HepG2 (cell line): Measurements from ENCODE around the gene WDSUB1. TPM values are rescaled to one million over a fixed set of nuclear protein-coding genes. Genes with fewer than 3 reads are reported as not detected.

Source experiments
- ATAC-seq: fragments of 200-7000 bp; cut with Tn5 transposase; 3 replicates; pipeline ENCODE4 v1.9.1; 2020; ENCODE audit warnings: mild to moderate bottlenecking, moderate library complexity
- BruUV-seq: library from RNA; stranded (reverse); fragments of 400-500 nt; replicated peaks from 2 replicates; lab custom pipeline; 2021; lab: Mats Ljungman, UMichigan
- CTCF ChIA-PET: fragments of 300-600 bp; formaldehyde crosslinking; extraction: SDS; loops from one replicate; lab custom pipeline; 2021; ENCODE audit warnings: low total read pairs, inconsistent platforms, low intra/inter-chr PET ratio; lab: Yijun Ruan, JAX
- POLR2A ChIA-PET: fragments of 350-600 bp; sonication (Branson Sonifier 250); formaldehyde crosslinking; loops from one replicate; lab custom pipeline; 2020; ENCODE audit warnings: antibody characterized with exemption, inconsistent platforms; lab: Yijun Ruan, JAX
- DNase-seq: peaks from one replicate; pipeline ENCODE4 v3.0.0-alpha.2; 2015; ENCODE audit warnings: low spot score
- FAIRE-seq: peaks from 3 replicates; lab custom pipeline; 2011; peaks lifted over from hg19 to GRCh38; lab: Jason Lieb, UNC
- H2AFZ ChIP-seq: one replicate; pipeline ENCODE4 v1.6.1; 2011; ENCODE audit warnings: low read length, inconsistent platforms
- H3K27ac ChIP-seq: fragments of 300-600 bp; 3 replicates; pipeline ENCODE4 v1.8.0; 2011; ENCODE audit warnings: mixed run types, mild to moderate bottlenecking, mixed read lengths, low read length, inconsistent platforms; ENCODE audit not compliant: insufficient read depth; ENCODE audit errors: extremely low read length
- H3K27me3 ChIP-seq, 2 experiments: fragments of 200-600 bp in 1 of 2; 2 replicates in 1 of 2; 3 replicates in 1 of 2; pipeline versions ENCODE4 v1.6.0 to v1.8.0; 2011; ENCODE audit warnings: low read length in 2 of 2, mild to moderate bottlenecking in 2 of 2, moderate library complexity in 2 of 2, inconsistent platforms in 1 of 2; ENCODE audit not compliant: insufficient read depth in 2 of 2, control insufficient read depth in 1 of 2
- H3K36me3 ChIP-seq, 2 experiments: fragments of 200-600 bp in 1 of 2; replicated peaks in 1 of 2; 2 replicates in 1 of 2; 3 replicates in 1 of 2; pipeline versions ENCODE4 v1.5.1 to v1.8.0; 2011; ENCODE audit warnings: low read length in 2 of 2, inconsistent platforms in 1 of 2; ENCODE audit not compliant: insufficient read depth in 2 of 2, control insufficient read depth in 1 of 2
- H3K4me1 ChIP-seq: 2 replicates; pipeline ENCODE4 v1.5.1; 2012; ENCODE audit warnings: low read length, inconsistent platforms; ENCODE audit not compliant: insufficient read depth
- H3K4me2 ChIP-seq: 2 replicates; pipeline ENCODE4 v1.6.0; 2011; ENCODE audit warnings: low read depth, low read length, inconsistent platforms
- H3K4me3 ChIP-seq, 3 experiments: fragments of 200-600 bp in 1 of 3; sonication (generic), shearing (Covaris generic) in 1 of 3; replicated peaks in 1 of 3; 2 replicates each; pipeline ENCODE4 v1.5.1; 2011 to 2016; ENCODE audit warnings: low read length in 3 of 3, inconsistent platforms in 2 of 3, low read depth in 2 of 3, mild to moderate bottlenecking in 2 of 3, control low read depth in 1 of 3, mixed read lengths in 1 of 3; ENCODE audit not compliant: insufficient read depth in 1 of 3
- H3K79me2 ChIP-seq: one replicate; pipeline ENCODE4 v1.6.1; 2011; ENCODE audit warnings: low read length, inconsistent platforms; ENCODE audit not compliant: insufficient read depth
- H3K9ac ChIP-seq: 2 replicates; pipeline ENCODE4 v1.6.0; 2011; ENCODE audit warnings: mild to moderate bottlenecking, low read depth, low read length, inconsistent platforms; ENCODE audit not compliant: insufficient read depth
- H3K9me3 ChIP-seq: 2 replicates; pipeline ENCODE4 v1.5.1; 2012; ENCODE audit warnings: mild to moderate bottlenecking, low read length
- H4K20me1 ChIP-seq: 2 replicates; pipeline ENCODE4 v1.6.0; 2011; ENCODE audit warnings: inconsistent platforms, mild to moderate bottlenecking, low read length, moderate library complexity; ENCODE audit not compliant: insufficient read depth
- PAX8 ChIP-seq: sonication (generic); formaldehyde crosslinking; IDR thresholded peaks from 2 replicates; pipeline ENCODE4 v1.8.0; 2022; ENCODE audit warnings: mild to moderate bottlenecking, missing genetic modification reagents, borderline replicate concordance
- PBX3 ChIP-seq: sonication (generic); formaldehyde crosslinking; IDR thresholded peaks from 2 replicates; pipeline ENCODE4 v1.8.1; 2023; ENCODE audit warnings: missing genetic modification reagents, inconsistent platforms, borderline replicate concordance
- PCBP2 ChIP-seq: fragments of 200-400 bp; formaldehyde crosslinking; optimal IDR thresholded peaks from 2 replicates; pipeline ENCODE3; 2018; ENCODE audit warnings: low read length, low read depth; ENCODE audit not compliant: poor library complexity, severe bottlenecking
- POLR2AphosphoS2 ChIP-seq: IDR thresholded peaks from 2 replicates; pipeline ENCODE4 v1.6.1; 2011; ENCODE audit warnings: low read depth, low read length, improper control_type of control experiment
- RARA ChIP-seq: IDR thresholded peaks from 2 replicates; pipeline ENCODE4 v1.6.1; 2016; ENCODE audit warnings: missing genetic modification reagents, missing compliant biosample characterization
- SPEN ChIP-seq: sonication (generic); formaldehyde crosslinking; IDR thresholded peaks from 2 replicates; pipeline ENCODE4 v1.5.1; 2020; ENCODE audit warnings: low read depth, mild to moderate bottlenecking, missing genetic modification reagents
- THYN1 ChIP-seq: sonication (generic); formaldehyde crosslinking; IDR thresholded peaks from 2 replicates; pipeline ENCODE4 v1.8.1; 2023; ENCODE audit warnings: low read depth, mild to moderate bottlenecking, moderate library complexity, missing genetic modification reagents, borderline replicate concordance
- ZIK1 ChIP-seq: sonication (generic); formaldehyde crosslinking; IDR thresholded peaks from 2 replicates; pipeline ENCODE4 v1.5.0; 2020; ENCODE audit warnings: mild to moderate bottlenecking, low read depth, missing genetic modification reagents, borderline replicate concordance
- ZNF207 ChIP-seq: fragments of 450-650 bp; IDR thresholded peaks from 2 replicates; pipeline ENCODE4 v1.6.1; 2016; ENCODE audit warnings: antibody characterized with exemption, borderline replicate concordance
- ZNF790 ChIP-seq: sonication (generic); formaldehyde crosslinking; IDR thresholded peaks from 2 replicates; pipeline ENCODE4 v1.8.0; 2022; ENCODE audit warnings: missing genetic modification reagents, mild to moderate bottlenecking, borderline replicate concordance
- WGBS: methylation state at CpG from one replicate; pipeline ENCODE4 v1.1.6; 2017; ENCODE audit warnings: low lambda C conversion rate; 5-methylcytosine and 5-hydroxymethylcytosine counted together
- in situ Hi-C: cut with HindIII; loops from 2 replicates; pipeline ENCODE4 v1.10.0; 2017; ENCODE audit warnings: low pct_unique_long_range_greater_than_20kb; ENCODE audit not compliant: extremely low pct_ligation_motif_present
- intact Hi-C: fragments of 100-400 bp; cut with micrococcal nuclease; formaldehyde crosslinking; loops from one replicate; pipeline ENCODE4 v1.10.0; 2022; ENCODE audit not compliant: unreplicated experiment
- polyA plus RNA-seq, 8 experiments: library from polyadenylated mRNA; depleted of rRNA in 3 of 8; stranded (reverse) in 7 of 8; unstranded in 1 of 8; fragments of >200 nt; fragmentation: Illumina TruSeq in 4 of 8; extraction: Trizol in 4 of 8; gene quantifications; 2 replicates each; pipeline versions ENCODE4 v1.2.1 to v1.2.3, GENCODE V29; 2011 to 2016; ENCODE audit warnings: low read depth in 4 of 8, missing spikeins in 1 of 8, mixed read lengths in 1 of 8; ENCODE audit not compliant: insufficient read depth in 1 of 8
- total RNA-seq, 5 experiments: library from RNA; depleted of rRNA; stranded (reverse); fragments of >200 nt; fragmentation: Illumina TruSeq; extraction: Trizol; gene quantifications; 2 replicates each; pipeline ENCODE4 v1.2.3, GENCODE V29; 2016; ENCODE audit warnings: low read depth in 1 of 5
- TF ChIP-seq, protein P1 (sequence below): sonication (generic); formaldehyde crosslinking; IDR thresholded peaks from 2 replicates; pipeline ENCODE4 v1.4.0; 2020; ENCODE audit warnings: missing genetic modification reagents
- TF ChIP-seq, protein P2 (sequence below): sonication (generic); formaldehyde crosslinking; conservative IDR thresholded peaks from 2 replicates; pipeline ENCODE4 v1.5.0; 2020; ENCODE audit warnings: missing genetic modification reagents
- TF ChIP-seq, protein P3 (sequence below): sonication (generic); formaldehyde crosslinking; IDR thresholded peaks from 2 replicates; pipeline ENCODE4 v1.5.1; 2020; ENCODE audit warnings: mild to moderate bottlenecking, moderate library complexity, missing genetic modification reagents

The WDSUB1 gene
- total and polyA plus RNA-seq, 2 of the 13 experiments (the other 11 are each of a cell fraction or from before 2014, with no cell fraction given): 10.1 to 10.7 TPM

DNA sequence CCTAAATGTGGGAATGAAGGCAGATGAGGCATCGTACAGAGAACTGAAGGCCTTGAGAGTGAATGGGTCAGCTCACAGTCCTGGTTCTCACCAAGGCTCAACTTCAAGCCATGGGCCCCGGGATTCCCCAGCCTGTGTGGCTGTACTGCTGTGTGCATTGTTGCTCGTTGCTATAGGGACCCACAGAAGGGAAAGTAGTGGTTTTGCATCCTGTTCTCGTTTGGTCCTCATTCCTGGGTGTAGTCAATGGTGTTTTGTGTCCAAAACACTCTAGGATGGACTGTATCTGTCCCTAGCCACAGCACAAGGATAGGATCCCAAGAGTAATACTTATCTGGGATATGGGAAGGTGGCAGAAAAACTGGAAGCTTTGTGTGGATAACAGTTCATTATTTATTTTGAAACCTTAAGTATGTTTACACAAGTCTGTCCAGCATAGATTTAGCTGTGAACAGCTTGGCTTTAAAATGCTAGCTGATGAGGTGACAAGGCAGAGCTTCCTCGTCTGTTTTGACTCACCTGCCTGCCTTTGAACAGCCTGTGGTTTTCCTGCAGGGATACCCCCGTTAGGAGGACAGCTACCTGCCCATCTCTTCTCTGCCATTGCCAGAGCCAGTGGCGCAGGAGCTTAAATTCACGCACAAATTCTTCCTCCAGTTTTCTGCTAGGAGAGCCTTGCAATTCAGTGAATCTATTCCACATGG is 85.0 kb downstream of the WDSUB1 start:
- 53% methylated on average over 8 of the region's 8 CpGs for WGBS
- Histone ChIP-seq H3K4me2 (no peak overlapping the region), H3K27ac (no peak overlapping the region), H3K79me2 (no peaks in the 10 kb centered on the region)
- TF ChIP-seq PAX8: no peak
- TF ChIP-seq THYN1 (CRISPR knock-in tag): no peak
- TF ChIP-seq ZIK1 (CRISPR knock-in tag): no peak
- TF ChIP-seq, protein P1, sequence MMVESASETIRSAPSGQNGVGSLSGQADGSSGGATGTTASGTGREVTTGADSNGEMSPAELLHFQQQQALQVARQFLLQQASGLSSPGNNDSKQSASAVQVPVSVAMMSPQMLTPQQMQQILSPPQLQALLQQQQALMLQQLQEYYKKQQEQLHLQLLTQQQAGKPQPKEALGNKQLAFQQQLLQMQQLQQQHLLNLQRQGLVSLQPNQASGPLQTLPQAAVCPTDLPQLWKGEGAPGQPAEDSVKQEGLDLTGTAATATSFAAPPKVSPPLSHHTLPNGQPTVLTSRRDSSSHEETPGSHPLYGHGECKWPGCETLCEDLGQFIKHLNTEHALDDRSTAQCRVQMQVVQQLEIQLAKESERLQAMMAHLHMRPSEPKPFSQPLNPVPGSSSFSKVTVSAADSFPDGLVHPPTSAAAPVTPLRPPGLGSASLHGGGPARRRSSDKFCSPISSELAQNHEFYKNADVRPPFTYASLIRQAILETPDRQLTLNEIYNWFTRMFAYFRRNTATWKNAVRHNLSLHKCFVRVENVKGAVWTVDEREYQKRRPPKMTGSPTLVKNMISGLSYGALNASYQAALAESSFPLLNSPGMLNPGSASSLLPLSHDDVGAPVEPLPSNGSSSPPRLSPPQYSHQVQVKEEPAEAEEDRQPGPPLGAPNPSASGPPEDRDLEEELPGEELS (CRISPR knock-in tag): no peak
- TF ChIP-seq ZNF790: no peak
- no peak for TF ChIP-seq RARA (CRISPR knock-in tag)
- no peak for TF ChIP-seq PBX3 (CRISPR knock-in tag)
- TF ChIP-seq, protein P2, sequence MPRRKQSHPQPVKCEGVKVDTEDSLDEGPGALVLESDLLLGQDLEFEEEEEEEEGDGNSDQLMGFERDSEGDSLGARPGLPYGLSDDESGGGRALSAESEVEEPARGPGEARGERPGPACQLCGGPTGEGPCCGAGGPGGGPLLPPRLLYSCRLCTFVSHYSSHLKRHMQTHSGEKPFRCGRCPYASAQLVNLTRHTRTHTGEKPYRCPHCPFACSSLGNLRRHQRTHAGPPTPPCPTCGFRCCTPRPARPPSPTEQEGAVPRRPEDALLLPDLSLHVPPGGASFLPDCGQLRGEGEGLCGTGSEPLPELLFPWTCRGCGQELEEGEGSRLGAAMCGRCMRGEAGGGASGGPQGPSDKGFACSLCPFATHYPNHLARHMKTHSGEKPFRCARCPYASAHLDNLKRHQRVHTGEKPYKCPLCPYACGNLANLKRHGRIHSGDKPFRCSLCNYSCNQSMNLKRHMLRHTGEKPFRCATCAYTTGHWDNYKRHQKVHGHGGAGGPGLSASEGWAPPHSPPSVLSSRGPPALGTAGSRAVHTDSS (CRISPR knock-in tag): no peak
- TF ChIP-seq POLR2AphosphoS2: no peak
- TF ChIP-seq, protein P3, sequence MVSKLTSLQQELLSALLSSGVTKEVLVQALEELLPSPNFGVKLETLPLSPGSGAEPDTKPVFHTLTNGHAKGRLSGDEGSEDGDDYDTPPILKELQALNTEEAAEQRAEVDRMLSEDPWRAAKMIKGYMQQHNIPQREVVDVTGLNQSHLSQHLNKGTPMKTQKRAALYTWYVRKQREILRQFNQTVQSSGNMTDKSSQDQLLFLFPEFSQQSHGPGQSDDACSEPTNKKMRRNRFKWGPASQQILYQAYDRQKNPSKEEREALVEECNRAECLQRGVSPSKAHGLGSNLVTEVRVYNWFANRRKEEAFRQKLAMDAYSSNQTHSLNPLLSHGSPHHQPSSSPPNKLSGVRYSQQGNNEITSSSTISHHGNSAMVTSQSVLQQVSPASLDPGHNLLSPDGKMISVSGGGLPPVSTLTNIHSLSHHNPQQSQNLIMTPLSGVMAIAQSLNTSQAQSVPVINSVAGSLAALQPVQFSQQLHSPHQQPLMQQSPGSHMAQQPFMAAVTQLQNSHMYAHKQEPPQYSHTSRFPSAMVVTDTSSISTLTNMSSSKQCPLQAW (CRISPR knock-in tag): no peak
- no peak for TF ChIP-seq ZNF207
- TF ChIP-seq SPEN: no peak
- no peak for TF ChIP-seq PCBP2
- TF ChIP-seq, all 625 proteins: peak for 0
- DNase-seq (no peak), FAIRE-seq (no peak), ATAC-seq (no peak)
- intact Hi-C loops: no loop called here
- Histone ChIP-seq H3K27me3 (no peaks in the 10 kb centered on the region), H2AFZ (no peak overlapping the region), H3K9me3 (no peaks in the 10 kb centered on the region), H3K36me3 (peaks cover 0 to 3% of the 10 kb centered on the region in 2 experiments; a peak in 1 of 5 replicates), H3K4me3 (no peak overlapping the region), H3K4me1 (no peaks in the 10 kb centered on the region), H4K20me1 (no peaks in the 10 kb centered on the region), H3K9ac (no peak overlapping the region)
- POLR2A ChIA-PET: no interaction called here
- BruUV-seq: no TSS peak
- in situ Hi-C loops: no loop called here
- CTCF ChIA-PET: no interaction called here
